Activated CD4-positive, CD25-positive, alpha-beta regulatory T cell treated with anti-CD3 and anti-CD28 coated beads, Interleukin-2, amount 50 U/mL, for 72 hours (primary cell): ENCODE measurements around the gene PERM1.
"Not testable (repeated sequence)": the region's sequence is repeated elsewhere in the genome, so short reads cannot be mapped to it uniquely, and the experiment has no call there.

Source experiments
- DNase-seq: peaks from one replicate; pipeline ENCODE4 v3.0.0; 2021

PERM1 gene

DNA sequence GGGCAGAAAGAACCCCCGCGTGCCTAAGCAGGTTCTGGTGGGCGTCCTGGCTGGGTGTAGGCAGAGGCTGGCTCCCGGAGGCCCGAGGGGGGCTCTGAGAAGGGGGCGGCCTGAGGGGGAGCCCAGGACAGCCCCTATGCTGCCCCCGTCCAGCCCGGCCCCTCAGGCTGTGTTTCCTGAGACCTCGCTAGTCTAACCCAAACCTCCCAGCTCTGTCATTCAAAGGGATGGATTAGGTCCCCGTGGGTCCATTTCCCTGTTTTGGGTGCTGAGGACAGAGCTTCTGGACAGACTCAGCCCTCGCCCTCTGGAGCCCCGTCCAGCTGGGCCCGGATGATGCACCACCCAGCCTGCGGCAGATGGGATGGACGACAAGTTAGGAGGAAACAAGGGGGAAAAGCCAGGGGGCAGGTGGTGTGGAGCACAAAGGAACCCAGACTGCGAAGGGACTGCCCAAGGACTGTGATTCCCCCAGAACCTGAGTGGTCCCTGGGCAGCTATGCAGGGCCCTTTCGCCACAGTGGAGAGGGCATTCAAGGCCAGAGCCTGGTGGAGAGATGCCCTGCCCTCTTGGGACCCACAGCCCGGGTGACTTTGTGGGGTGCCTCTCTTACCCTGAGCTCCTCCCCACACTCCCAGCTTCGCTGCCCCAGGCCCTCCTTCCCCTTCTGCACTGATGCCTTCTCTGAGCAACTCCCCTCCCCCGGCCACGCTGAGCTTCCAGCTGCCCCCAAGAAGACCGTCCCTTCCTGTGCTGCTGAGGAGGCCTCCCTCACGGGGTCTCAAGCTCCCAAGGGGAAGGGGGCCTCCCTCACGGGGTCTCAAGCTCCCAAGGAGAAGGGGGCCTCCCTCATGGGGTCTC lies 15.2 kb upstream of the PERM1 start:
- DNase-seq: no peak

DNA sequence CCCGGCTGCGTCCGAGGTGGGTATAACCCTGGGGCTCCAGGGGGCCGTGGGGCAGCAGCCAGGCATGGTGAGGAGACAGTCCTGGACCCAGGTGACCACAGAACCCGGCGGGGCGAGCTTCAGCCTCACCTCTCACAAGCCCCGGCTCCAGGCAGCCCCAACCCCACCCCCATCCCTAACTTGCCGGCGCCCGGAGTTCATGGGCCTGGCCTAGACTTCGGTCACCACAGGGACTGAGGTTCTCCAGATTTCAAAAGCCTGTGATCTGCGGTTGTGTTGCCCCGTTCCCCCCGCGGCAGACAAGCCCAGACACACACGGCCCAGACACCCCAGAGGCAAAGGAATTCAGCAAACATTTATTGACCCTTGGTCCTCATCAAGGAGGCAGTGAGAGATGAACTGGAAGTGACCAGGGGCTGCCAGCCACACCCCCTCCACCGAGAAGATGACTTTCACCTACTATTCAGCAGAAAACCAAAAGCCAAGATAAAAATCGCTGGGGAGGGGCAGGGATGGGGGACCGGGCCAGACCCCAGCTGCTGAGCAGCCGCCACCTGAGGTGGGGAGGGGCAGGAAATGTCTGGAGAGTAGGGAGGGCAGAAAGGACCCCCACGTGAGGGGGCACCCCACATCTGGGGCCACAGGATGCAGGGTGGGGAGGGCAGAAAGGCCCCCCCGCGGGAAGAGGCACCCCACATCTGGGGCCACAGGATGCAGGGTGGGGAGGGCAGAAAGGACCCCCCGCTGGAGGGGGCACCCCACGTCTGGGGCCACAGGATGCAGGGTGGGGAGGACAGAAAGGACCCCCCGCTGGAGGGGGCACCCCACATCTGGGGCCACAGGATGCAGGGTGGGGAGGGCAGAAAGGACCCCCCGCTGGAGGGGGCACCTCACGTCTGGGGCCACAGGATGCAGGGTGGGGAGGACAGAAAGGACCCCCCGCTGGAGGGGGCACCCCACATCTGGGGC lies 14.1 kb upstream of the PERM1 start:
- no peak for DNase-seq

DNA sequence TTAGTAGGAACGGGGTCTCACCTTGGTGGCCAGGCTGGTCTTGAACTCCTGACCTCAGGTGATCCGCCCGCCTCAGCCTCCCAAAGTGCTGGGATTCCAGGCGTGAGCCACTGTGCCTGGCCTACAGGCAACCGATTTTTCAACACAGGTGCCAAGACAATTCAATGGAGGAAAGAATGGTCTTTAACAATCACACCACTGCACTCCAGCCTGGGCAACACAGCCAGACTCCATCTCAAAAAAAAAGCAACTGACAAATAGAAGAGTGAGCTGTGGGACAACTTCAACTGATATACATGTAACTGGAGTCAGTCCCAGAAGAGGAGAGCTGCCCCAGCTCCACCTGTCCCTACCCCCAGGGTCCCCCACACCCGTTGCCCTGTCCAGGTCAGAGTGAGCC lies 12.7 kb upstream of the PERM1 start:
- DNase-seq: not testable (repeated sequence)

DNA sequence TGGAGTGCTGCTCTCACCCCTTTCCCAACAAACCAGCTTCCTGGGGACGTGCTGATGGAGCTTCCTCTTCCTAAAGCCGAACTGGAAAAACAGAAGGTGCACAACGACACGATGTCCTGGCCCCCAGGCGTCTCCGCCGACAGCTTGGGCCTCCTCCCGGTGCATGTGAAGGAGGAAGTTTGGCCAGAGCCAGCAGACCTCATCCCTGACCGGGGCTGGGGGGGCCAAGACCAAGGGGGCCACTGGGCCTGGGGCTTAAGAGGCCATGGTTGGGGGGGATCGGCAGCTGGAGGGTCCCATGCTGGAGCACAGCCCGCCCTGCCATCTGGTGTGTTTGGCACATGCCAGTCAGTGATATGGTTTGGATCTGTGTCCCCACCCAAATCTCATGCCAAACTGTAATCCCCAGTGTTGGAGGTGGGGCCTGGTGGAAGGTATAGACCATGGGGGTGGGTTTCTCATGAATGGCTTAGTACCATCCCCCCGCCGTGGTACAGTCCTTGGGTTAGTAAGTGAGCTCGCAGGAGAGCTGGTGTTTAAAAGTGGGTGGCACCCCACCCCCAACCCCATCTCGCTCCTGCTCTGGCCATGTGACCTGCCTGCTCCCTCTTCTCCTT lies 11.6 kb upstream of the PERM1 start:
- no peak for DNase-seq

DNA sequence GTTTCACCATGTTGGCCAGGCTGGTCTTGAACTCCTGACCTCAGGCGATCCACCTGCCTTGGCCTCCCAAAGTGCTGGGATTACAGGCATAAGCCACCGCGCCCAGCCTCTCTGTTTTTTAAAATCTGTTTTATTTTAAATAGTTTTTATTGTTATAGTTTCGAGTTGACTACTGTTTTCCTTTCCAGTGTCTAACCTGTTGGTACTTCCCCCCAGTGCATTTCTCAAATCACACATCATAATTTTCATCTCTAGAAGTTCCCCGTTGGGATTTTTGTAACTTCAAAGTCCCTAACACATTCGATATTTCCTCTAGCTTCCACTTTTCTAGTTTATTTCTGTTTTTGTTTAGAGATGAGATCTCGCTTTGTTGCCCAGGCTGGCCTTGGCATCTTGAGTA lies 10.5 kb upstream of the PERM1 start:
- DNase-seq: no peak

DNA sequence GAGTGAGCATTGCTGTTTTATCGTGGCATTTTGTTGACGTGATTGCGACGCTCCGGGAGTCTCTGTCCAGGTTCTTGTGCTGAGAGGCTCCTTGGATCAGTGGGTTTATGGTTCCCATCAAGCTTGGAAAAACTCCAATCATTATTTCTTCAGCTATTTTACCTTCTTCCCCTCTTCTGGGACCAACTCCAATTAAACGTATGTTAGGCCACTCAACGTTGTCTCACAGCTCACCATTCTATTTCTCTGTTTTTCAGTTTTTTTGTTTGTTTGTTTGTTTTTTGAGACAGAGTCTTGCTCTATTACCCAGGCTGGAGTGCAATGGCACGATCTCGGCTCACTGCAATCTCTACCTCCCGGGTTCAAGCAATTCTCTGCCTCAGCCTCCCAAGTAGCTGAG lies 10.0 kb upstream of the PERM1 start:
- DNase-seq: no peak

DNA sequence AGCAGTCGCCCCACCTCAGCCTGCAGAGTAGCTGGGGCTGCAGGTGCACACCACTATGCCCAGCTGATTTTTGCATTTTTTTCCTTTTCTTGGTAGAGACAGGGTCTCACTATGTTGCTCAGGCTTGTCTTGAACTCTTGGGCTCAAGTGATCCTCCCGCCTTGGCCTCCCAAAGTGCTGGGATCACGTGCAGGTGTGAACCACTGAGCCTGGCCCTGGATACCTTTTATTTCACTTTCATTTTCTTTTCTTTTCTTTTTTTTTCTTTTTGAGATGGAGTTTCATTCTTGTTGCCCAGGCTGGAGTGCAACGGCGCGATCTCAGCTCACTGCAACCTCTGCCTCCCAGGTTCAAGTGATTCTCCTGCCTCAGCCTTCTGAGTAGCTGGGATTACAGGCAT lies 9.4 kb upstream of the PERM1 start:
- DNase-seq: not testable (repeated sequence)

DNA sequence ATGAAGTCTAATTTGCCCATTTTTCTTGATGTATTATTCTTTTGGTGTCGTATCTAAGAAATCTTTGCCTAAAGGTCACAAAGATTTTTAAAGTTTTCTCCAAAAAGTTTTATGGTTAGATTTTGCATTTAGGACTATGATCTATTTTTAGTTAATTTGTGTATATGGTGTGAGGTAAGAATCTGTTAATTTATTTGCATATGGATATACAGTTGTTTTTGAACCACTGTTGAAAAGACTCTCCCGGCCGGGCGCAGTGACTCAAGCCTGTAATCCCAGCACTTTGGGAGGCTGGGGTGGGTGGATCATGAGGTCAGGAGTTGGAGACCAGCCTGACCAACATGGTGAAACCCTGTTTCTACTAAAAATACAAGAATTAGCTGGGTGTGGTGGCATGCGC lies 6.2 kb upstream of the PERM1 start:
- not testable (repeated sequence) for DNase-seq

DNA sequence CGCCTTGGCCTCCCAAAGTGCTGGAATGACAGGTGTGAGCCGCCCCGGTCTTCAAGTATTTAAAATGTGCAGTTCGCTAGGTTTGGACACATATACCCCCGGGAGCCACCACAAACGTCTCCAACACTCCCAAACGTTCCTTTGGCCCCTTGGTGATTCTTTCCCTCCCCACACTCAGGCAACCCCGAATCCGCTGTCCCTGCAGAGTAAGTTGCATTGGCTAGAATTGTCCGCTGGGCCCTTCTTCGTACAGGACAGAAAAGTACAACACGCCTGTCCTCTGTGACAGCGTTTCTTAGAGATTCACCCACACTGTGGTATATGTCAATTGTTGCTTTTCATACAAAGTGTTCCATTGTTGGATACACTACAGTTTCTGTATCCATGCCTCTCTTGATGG lies 3.2 kb upstream of the PERM1 start:
- no peak for DNase-seq

DNA sequence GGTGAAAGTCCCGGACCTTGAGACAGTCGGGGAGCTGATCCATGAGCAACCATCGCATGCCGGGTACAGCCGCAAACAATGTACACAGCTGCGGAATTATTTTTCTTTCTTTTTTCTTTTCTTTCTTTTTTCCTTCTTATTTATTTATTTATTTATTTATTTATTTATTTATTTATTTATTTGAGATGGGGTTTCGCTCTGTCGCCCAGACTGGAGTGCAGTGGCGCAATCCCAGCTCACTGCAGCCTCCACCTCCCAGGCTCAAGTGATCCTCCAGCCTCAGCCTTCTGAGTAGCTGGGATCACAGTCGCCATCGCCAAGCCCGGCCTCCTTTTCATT lies 2.6 kb upstream of the PERM1 start:
- DNase-seq: no peak

DNA sequence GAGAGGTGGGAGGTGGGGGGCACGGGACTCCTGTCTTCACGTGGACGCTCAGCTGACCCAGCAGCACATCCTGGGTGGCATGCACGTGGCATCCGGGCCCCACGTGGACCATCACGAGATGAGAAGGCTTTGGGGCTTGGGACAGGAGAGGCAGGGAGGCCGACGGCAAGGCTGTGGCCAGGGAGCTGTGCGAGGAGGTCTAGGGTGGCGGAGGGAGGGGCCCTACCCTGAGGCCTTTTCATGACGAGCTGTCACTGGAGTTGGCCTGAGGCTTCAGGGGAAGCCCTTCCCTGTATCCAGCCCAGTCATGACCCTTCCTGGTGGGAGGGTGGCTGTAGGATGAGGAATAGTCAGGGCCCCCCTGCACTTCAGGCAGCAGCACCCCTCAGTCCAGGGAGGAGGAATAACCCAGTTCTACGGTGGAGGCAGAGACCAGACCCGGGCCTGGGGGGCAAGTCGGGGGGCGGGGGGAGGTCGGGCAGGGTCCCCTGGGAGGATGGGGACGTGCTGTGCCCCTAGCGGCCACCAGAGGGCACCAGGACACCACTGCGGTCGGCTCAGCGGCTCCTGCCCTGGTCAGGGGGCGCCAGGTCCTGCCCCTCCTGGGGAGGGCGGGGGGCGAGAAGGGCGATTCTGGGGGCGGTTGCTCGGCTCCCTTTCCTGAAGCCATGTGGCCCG lies 2.0 kb upstream of the PERM1 start:
- peak; percentile 76 for DNase-seq

DNA sequence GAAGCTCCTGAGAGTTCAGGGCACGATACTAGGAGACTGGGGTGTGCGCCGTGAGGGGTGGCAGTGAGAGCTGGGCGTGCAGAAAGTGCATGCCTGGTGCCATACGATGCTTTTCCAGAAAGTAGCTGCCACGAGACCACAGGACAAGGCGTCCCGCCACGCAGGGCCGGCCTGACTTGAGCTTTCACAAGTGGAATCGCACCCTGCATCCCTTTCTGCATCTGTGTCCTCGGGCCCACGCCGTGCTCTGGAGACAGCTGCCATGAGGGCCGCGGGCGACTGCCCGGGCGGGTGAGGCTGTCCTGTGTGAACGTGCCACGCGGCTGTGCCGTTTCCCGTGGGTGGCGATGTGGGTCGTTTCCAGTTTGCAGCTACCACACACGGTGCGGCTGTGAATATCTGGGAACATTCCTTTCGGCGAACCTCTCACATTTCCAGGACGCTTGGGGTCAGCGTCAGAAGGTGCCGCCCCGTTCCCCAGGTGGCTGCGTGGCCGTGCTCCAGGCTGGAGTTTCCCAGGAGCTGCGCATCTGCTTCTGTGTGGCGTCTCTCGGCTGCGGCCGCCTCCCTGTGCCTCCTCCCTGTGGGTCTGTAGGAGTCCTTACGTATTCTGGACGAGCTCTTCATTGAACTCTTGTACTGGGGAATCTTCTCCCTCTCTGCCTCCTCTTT lies 1.0 kb upstream of the PERM1 start:
- no peak for DNase-seq

DNA sequence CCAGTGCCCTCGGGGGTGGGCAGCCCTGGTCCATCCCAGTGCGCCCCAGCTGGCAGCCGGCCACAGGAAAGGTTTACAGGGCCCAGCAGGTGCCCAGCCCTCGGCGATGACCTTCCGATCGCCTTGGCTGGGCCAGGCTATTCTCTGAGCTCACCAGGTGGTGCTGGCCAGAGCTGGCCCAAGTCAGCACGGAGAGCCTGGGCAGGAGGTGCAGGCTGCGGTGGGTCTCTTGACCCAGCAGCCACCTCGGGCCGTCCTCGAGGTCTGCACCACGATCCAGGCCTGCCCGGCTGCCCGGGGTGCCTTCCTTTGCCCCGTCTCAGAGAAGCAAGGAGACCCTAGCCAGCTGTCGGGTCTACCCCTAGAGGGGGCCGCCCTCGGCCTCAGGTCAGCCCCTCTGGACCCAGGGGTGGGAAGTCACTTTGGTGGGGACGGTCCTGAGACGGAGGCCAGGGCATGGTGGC lies 370 bp downstream of the PERM1 start:
- no peak for DNase-seq

DNA sequence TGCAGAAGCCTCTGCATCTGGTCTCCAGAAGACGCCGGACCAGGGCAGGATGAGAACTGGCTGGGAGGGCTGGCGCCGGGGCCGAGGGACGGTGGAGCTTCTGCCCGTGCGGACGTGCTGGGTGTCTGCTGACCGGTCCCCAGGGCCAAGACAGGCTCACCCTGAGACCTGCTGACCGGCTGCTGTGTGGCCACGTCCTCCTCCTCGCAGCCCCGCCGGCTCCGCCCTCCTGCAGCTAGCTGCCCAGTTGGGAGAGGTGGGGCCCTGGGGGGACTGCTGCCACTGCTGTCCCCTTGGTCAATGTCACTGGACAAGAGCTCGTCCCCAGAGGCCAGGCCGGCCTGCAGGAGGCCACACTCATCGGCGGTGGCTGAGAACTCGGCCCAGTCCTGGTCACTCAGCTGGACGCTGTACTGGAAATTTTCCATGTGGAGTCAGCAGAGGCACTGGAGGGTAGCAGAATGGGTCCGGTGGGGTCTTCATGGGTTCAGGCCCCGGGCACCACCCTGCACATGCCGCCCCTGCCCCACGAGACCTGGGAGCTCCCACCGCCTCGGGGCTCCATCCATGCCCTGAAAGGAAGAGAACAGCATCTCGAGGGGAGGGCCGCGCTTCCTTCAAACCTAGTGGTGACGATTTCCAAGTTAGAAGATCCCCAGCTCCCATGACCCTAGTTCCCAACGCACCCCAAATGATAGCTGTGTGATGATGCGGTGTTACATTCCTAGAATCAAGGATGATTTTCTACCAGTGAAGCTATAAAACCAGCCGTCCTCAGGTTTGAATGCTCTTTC lies 1.1 kb downstream of the PERM1 start:
- DNase-seq: no peak

DNA sequence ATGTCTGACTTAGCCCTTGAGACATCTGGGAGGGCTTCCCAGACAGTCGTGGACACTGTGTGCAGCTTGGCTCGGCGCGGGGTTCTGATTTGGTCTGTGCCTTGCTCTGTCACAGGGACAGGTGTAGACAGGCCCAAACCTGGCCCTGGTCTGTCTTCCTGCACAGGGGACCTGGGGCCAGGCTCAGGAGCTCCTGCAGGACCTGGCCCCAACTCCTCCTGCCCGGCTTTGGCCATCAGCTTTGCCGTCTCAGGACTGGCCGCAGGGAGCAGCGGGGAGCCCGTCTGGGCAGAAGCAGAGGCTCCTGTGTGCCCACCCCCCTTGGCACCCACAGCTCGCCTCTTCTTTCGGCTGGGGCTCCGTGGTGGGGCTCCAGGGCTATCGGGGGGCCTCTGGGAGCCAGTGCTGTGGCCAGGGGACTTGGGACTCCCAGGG lies 1.7 kb downstream of the PERM1 start:
- peak; percentile 32 for DNase-seq

DNA sequence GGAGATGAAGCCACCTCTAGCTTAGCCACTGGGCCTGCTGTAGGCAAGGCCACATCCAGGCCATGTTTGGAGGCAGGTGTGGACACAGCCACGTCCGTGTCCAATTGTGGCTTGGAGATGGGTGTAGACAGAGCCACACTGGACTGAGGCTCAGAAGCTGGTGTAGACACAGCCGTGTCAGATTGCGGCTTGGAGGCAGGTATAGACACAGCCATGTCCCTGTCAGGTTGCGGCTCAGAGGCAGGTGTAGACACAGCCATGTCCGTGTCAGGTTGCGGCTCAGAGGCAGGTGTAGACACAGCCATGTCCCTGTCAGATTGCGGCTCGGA lies 2.2 kb downstream of the PERM1 start:
- no peak for DNase-seq

DNA sequence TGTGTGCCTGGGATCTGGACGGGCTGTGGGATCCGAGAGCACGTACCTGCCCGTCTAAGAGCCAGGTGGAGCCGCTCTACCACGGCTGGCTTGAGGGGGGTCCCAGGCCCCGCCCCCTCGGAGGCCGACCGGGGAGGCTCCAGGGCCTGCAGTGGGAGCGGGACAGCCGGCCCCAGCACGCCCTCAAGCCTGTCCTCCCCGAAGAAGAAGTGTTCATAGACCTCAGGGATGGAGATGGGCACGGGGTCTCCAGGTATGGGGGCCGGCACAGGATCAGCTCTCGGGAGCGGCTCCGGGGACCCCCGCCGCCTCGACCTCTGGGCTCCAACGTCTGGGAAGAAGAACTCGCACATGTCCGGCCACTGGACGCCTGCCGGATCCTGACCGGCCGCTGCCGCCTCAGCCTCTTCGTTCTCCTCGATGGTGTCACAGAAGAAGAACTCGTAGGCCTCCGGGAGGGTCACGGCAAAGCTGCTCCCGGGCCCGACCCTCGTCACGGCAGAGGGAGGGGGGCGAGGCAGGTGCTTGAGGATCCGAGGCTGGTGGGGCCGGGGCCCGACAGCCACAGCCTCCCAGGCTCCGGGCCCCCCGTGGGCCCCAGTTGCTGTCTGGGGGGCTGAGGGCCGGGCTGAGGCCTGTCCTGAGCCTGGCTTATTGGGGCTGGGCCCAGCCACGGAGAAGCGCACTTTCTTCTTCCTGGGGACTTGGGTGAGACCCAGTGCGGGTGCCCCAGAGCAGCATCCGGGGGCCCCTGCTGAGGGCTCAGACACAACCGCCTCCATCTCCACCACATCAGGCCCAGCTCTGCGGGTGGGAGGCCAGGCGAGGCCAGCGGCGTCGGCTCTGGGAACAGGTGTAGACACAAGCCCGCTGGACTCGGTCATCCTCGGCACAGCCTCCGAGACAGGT lies 2.8 kb downstream of the PERM1 start:
- DNase-seq: peak; percentile 30

DNA sequence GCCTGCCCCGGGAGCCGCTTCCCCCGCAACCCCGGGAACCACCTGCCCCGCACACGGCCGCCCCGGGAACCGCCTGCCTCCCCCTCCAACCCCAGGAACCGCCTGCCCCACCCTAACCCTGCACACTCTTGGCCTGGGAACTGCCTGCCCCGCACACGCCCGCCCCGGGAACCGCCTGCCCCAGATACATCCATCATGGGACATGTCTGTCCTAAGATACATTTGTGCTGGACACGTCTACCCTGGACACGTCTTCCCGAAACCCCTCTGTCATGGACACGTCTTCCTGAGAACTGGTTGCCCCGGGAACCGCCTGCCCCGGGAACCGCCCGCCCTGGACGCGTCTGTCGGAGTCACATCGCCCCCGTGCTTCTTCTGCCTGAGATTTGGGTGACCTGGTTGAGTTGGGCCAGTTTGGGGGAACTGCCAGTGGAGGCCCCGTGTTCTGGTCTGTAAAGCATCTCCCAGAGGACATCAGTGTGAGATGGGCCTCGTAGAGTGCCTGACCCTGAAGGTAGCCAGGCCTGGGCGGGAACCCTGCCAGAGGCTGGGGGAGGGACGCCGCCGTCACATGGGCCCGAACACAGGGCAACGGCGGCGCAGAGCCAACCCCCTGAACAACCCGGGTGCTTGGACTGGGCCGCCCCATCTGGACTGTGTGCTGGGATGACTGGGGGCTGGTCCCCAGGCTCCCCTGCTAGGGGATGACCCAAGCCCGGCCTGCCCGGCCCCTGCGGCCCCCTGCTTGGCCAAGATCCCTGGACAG lies 3.6 kb downstream of the PERM1 start:
- peak; percentile 32 for DNase-seq

DNA sequence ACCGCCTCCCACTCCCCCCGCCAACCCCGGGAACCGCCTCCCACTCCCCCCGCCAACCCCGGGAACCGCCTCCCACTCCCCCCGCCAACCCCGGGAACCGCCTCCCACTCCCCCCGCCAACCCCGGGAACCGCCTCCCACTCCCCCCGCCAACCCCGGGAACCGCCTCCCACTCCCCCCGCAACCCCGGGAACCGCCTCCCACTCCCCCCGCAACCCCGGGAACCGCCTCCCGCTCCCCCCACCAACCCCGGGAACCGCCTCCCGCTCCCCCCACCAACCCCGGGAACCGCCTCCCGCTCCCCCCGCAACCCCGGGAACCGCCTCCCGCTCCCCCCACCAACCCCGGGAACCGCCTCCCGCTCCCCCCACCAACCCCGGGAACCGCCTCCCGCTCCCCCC lies 5.1 kb downstream of the PERM1 start:
- not testable (repeated sequence) for DNase-seq
